Mammary epithelial cell (primary cell): Measurements from ENCODE around the gene BMPR1A.

Source experiments
- EZH2 ChIP-seq: IDR thresholded peaks from 2 replicates; pipeline ENCODE4 v1.6.1; 2012; ENCODE audit warnings: low read length, inconsistent platforms, borderline replicate concordance
- TF ChIP-seq, protein P1 (sequence below), 2 donors: IDR thresholded peaks in 1 of 2; conservative IDR thresholded peaks in 1 of 2; 2 replicates each; pipeline ENCODE4 v1.5.1; 2011 to 2012; ENCODE audit warnings: inconsistent platforms in 2 of 2, low read length in 2 of 2, mild to moderate bottlenecking in 2 of 2, control low read depth in 1 of 2, low read depth in 1 of 2; ENCODE audit not compliant: insufficient read depth in 1 of 2; ENCODE audit errors: extremely low read depth in 1 of 2

- TF ChIP-seq, protein P1, sequence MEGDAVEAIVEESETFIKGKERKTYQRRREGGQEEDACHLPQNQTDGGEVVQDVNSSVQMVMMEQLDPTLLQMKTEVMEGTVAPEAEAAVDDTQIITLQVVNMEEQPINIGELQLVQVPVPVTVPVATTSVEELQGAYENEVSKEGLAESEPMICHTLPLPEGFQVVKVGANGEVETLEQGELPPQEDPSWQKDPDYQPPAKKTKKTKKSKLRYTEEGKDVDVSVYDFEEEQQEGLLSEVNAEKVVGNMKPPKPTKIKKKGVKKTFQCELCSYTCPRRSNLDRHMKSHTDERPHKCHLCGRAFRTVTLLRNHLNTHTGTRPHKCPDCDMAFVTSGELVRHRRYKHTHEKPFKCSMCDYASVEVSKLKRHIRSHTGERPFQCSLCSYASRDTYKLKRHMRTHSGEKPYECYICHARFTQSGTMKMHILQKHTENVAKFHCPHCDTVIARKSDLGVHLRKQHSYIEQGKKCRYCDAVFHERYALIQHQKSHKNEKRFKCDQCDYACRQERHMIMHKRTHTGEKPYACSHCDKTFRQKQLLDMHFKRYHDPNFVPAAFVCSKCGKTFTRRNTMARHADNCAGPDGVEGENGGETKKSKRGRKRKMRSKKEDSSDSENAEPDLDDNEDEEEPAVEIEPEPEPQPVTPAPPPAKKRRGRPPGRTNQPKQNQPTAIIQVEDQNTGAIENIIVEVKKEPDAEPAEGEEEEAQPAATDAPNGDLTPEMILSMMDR (conservative IDR thresholded peaks at IDR 0.05 in 1 of 2, IDR thresholded peaks at IDR 0.05 in 1 of 2; ENCODE audit: extremely low read depth in 1 of 2, insufficient read depth in 1 of 2, low read depth in 1 of 2, low read length in 2 of 2), result no peak
- TF ChIP-seq EZH2, result no peak
These were observed 44.7 kb upstream of the BMPR1A start for GRCh38 chr10:86711513-86712316.
